ENCODE results near the gene OSBPL9. TPM values are rescaled to one million over a fixed set of nuclear protein-coding genes. Genes with fewer than 3 reads are reported as not detected.

Gene OSBPL9
- total and polyA plus RNA-seq, 10 of the 15 experiments (the other 5 are each of a cell fraction or from before 2014, with no cell fraction given): 25.9 to 156 (median 108) TPM

DNA sequence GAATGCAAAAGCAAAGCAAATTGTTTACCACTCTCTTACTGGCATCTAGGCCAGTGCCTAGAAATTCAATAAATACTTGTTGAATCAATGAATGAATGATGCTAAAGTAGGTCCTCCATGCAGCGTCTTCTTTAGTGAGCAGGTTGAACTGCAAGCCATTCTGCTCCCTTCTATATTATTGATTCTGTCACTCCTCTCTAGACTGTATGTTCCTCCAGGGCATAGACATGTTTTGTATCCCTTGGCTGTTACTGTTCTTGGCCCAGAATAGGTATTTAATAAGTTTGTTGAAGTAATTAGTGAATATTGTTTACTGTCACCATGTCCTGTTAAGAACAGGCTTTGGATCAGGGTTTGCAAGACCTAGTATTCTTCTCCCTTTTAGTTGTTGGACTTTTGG, 43.7 kb downstream of the OSBPL9 start:
- Histone ChIP-seq H2AFZ (ENCODE audit: control insufficient read depth, low read depth, low read length) (no peak overlapping the region), H3K27me3 (replicated peaks in 1 of 2; ENCODE audit: control insufficient read depth in 2 of 2, insufficient read depth in 2 of 2, low read length in 1 of 2) (no peaks in the 10 kb centered on the region), H3K4me2 (ENCODE audit: control insufficient read depth, insufficient read depth) (no peak overlapping the region), H3K4me3 (no peak overlapping the region), H3K36me3 (ENCODE audit: control insufficient read depth in 2 of 2, insufficient read depth in 2 of 2, low read length in 1 of 2) (no peaks in the 10 kb centered on the region), H3K27ac (ENCODE audit: control insufficient read depth, insufficient read depth) (no peak overlapping the region), H4K20me1 (ENCODE audit: control insufficient read depth, insufficient read depth) (no peaks in the 10 kb centered on the region), H3K9ac (ENCODE audit: control insufficient read depth, insufficient read depth, low read length) (no peak overlapping the region), H3K9me3 (replicated peaks; ENCODE audit: control insufficient read depth, insufficient read depth, low read length) (no peaks in the 10 kb centered on the region), H3K4me1 (ENCODE audit: control insufficient read depth, insufficient read depth, low read length) (no peaks in the 10 kb centered on the region), H3K79me2 (ENCODE audit: control insufficient read depth, insufficient read depth, low read length) (no peaks in the 10 kb centered on the region)
- intact Hi-C loops (cut with micrococcal nuclease; ENCODE audit: unreplicated experiment) (no loop called here), in situ Hi-C loops (cut with MboI) (no loop called here)
- SMC1A ChIA-PET (ENCODE audit: uncharacterized antibody, unreplicated experiment): interaction anchor here (1.1 kb wide), 1 partner anchor 109 kb away, joined by 3 read pairs; no protein-coding TSS in a partner anchor
- FAIRE-seq (no peak), ATAC-seq (no peak), DNase-seq (ENCODE audit: low read depth, low spot score) (no peak)
- POLR2A ChIA-PET: no interaction called here
- no TSS peak for BruUV-seq (replicated peaks)
- TF ChIP-seq NFYA (IDR thresholded peaks at IDR 0.05; ENCODE audit: borderline replicate concordance, low read depth, low read length) (no peak), YBX1 (IDR thresholded peaks at IDR 0.05) (no peak), NR2F1 (conservative IDR thresholded peaks at IDR 0.05) (no peak), MYB (IDR thresholded peaks at IDR 0.05; ENCODE audit: borderline replicate concordance, low read depth, low read length) (no peak), BRCA1 (IDR thresholded peaks at IDR 0.05; ENCODE audit: low read depth, low read length) (no peak), EED (IDR thresholded peaks at IDR 0.05; ENCODE audit: low read depth) (no peak), TAF1 (IDR thresholded peaks at IDR 0.05; ENCODE audit: borderline replicate concordance, low read depth, low read length) (no peak), TARDBP (IDR thresholded peaks at IDR 0.05; ENCODE audit: borderline replicate concordance) (no peak), SMAD5 (IDR thresholded peaks at IDR 0.05; ENCODE audit: low read depth) (no peak), E2F4 (IDR thresholded peaks at IDR 0.05; ENCODE audit: low read depth, low read length) (no peak), RBBP5 (conservative IDR thresholded peaks at IDR 0.05) (no peak), TBL1XR1 (IDR thresholded peaks at IDR 0.05; ENCODE audit: low read depth, low read length) (no peak), ZNF384 (IDR thresholded peaks at IDR 0.05; ENCODE audit: borderline replicate concordance, low read depth, low read length) (no peak)
- TF ChIP-seq, protein P1, sequence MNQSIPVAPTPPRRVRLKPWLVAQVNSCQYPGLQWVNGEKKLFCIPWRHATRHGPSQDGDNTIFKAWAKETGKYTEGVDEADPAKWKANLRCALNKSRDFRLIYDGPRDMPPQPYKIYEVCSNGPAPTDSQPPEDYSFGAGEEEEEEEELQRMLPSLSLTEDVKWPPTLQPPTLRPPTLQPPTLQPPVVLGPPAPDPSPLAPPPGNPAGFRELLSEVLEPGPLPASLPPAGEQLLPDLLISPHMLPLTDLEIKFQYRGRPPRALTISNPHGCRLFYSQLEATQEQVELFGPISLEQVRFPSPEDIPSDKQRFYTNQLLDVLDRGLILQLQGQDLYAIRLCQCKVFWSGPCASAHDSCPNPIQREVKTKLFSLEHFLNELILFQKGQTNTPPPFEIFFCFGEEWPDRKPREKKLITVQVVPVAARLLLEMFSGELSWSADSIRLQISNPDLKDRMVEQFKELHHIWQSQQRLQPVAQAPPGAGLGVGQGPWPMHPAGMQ (IDR thresholded peaks at IDR 0.05; ENCODE audit: borderline replicate concordance): no peak
- WGBS (ENCODE audit: insufficient coverage, insufficient replicate concordance, low lambda C conversion rate, missing lambda C conversion rate): 95% methylated on average over 1 of the region's 1 CpG
- RAD21 ChIA-PET (ENCODE audit: unreplicated experiment): no interaction called here
- CTCF ChIA-PET: interaction anchor here (0.7 kb wide), 1 partner anchor 46 kb away, joined by 3 read pairs; no protein-coding TSS in a partner anchor
